GM23338 (cell line): ENCODE data around the gene TMEM212. TPM values are rescaled to one million over a fixed set of nuclear protein-coding genes. Genes with fewer than 3 reads are reported as not detected.
A peak's percentile ranks its signal among the peaks of the same experiment; 100 is the strongest.

Source experiments
- ATAC-seq: fragments of 200-7000 bp; cut with Tn5 transposase; 3 replicates; pipeline ENCODE4 v1.9.1; 2020
- DNase-seq: peaks from one replicate; pipeline ENCODE4 v3.0.0-alpha.2; 2015; ENCODE audit warnings: low spot score
- H2AFZ ChIP-seq: fragments of 200-600 bp; sonication (generic); 2 replicates; pipeline ENCODE4 v1.8.0; 2016; ENCODE audit warnings: antibody characterized with exemption, mild to moderate bottlenecking, moderate library complexity
- H3F3A ChIP-seq: fragments of 200-600 bp; sonication (generic); replicated peaks from 2 replicates; pipeline ENCODE4 v1.8.0; 2017; ENCODE audit warnings: antibody characterized with exemption, mixed run types, low read depth
- H3K27ac ChIP-seq: fragments of 200-600 bp; sonication (generic); 2 replicates; pipeline ENCODE4 v1.6.1; 2016; ENCODE audit warnings: low read depth
- H3K27me3 ChIP-seq: fragments of 200-600 bp; sonication (generic); 2 replicates; pipeline ENCODE4 v1.8.0; 2016; ENCODE audit warnings: mild to moderate bottlenecking, mixed run types, moderate library complexity; ENCODE audit not compliant: insufficient read depth
- H3K36me3 ChIP-seq: fragments of 200-600 bp; sonication (generic); 2 replicates; pipeline ENCODE4 v1.8.0; 2016; ENCODE audit warnings: mild to moderate bottlenecking; ENCODE audit not compliant: insufficient read depth
- H3K4me1 ChIP-seq: fragments of 200-600 bp; sonication (generic); 2 replicates; pipeline ENCODE4 v1.8.0; 2016; ENCODE audit warnings: mild to moderate bottlenecking, moderate library complexity; ENCODE audit not compliant: insufficient read depth
- H3K4me2 ChIP-seq: fragments of 200-600 bp; sonication (generic); 2 replicates; pipeline ENCODE4 v1.7.1; 2017; ENCODE audit warnings: mixed run types
- H3K4me3 ChIP-seq: fragments of 200-600 bp; sonication (generic); 2 replicates; pipeline ENCODE4 v1.6.1; 2016; ENCODE audit warnings: mixed run types
- H3K79me2 ChIP-seq: fragments of 200-600 bp; sonication (generic); replicated peaks from 2 replicates; pipeline ENCODE4 v1.8.0; 2017; ENCODE audit warnings: mild to moderate bottlenecking; ENCODE audit not compliant: insufficient read depth
- H3K9me2 ChIP-seq: fragments of 200-600 bp; sonication (generic); 2 replicates; pipeline ENCODE4 v1.8.0; 2017; ENCODE audit not compliant: insufficient read depth
- H4K20me1 ChIP-seq: fragments of 200-600 bp; sonication (generic); replicated peaks from 2 replicates; pipeline ENCODE4 v1.8.0; 2017; ENCODE audit warnings: mild to moderate bottlenecking; ENCODE audit not compliant: insufficient read depth
- H3K27ac Mint-ChIP-seq: 2 replicates; pipeline ENCODE4 v1.8.0; 2020; ENCODE audit warnings: inconsistent platforms, mild to moderate bottlenecking, moderate library complexity, mixed read lengths
- H3K27me3 Mint-ChIP-seq: 3 replicates; pipeline ENCODE4 v1.8.0; 2022; ENCODE audit warnings: low read depth, mild to moderate bottlenecking, moderate library complexity, mixed read lengths, inconsistent platforms; ENCODE audit not compliant: insufficient read depth, poor library complexity
- H3K36me3 Mint-ChIP-seq: 3 replicates; pipeline ENCODE4 v1.8.0; 2021; ENCODE audit warnings: low read depth, mild to moderate bottlenecking, inconsistent platforms, moderate library complexity, mixed read lengths
- H3K4me1 Mint-ChIP-seq: 3 replicates; pipeline ENCODE4 v1.8.0; 2020; ENCODE audit warnings: mild to moderate bottlenecking, inconsistent platforms, mixed read lengths
- H3K4me3 Mint-ChIP-seq: 3 replicates; pipeline ENCODE4 v1.8.0; 2021; ENCODE audit warnings: moderate library complexity, mild to moderate bottlenecking, inconsistent platforms, mixed read lengths
- H3K9me3 Mint-ChIP-seq: 3 replicates; pipeline ENCODE4 v1.8.0; 2020; ENCODE audit warnings: moderate library complexity, mild to moderate bottlenecking, inconsistent platforms, mixed read lengths
- CREB1 ChIP-seq: fragments of 250-450 bp; sonication (Bioruptor Pico); IDR thresholded peaks from 2 replicates; pipeline ENCODE4 v1.5.0; 2020; ENCODE audit warnings: low read depth, mild to moderate bottlenecking, moderate library complexity
- JUNB ChIP-seq: IDR thresholded peaks from one replicate; pipeline ENCODE4 v1.6.1; 2016; ENCODE audit warnings: antibody characterized with exemption; ENCODE audit not compliant: unreplicated experiment
- NANOG ChIP-seq: IDR thresholded peaks from 2 replicates; pipeline ENCODE4 v1.6.1; 2016; ENCODE audit warnings: antibody characterized with exemption, borderline replicate concordance
- POLR2AphosphoS5 ChIP-seq: IDR thresholded peaks from 2 replicates; pipeline ENCODE4 v1.6.1; 2016; ENCODE audit warnings: antibody characterized with exemption, low read depth
- STAT1 ChIP-seq: IDR thresholded peaks from one replicate; pipeline ENCODE4 v1.6.1; 2016; ENCODE audit warnings: antibody characterized with exemption; ENCODE audit not compliant: unreplicated experiment
- ZNF114 ChIP-seq: fragments of 250-450 bp; sonication (Bioruptor Pico); IDR thresholded peaks from 2 replicates; pipeline ENCODE4 v1.5.0; 2020; ENCODE audit warnings: mild to moderate bottlenecking, moderate library complexity
- ZNF331 ChIP-seq: fragments of 250-450 bp; sonication (Bioruptor Pico); IDR thresholded peaks from 2 replicates; pipeline ENCODE4 v1.5.0; 2020; ENCODE audit warnings: low read depth, mild to moderate bottlenecking, moderate library complexity
- ZNF462 ChIP-seq: fragments of 250-450 bp; sonication (Bioruptor Pico); IDR thresholded peaks from 2 replicates; pipeline ENCODE4 v1.5.0; 2020; ENCODE audit warnings: mild to moderate bottlenecking, moderate library complexity
- polyA plus RNA-seq: library from polyadenylated mRNA; unstranded; fragments of >200 nt; fragmentation: Nextera tagmentation; extraction: Ambion mirVana; gene quantifications from 2 replicates; pipeline ENCODE4 v1.2.1, GENCODE V29; 2016
- total RNA-seq: library from RNA; depleted of rRNA; stranded (reverse); fragments of >200 nt; shearing (Covaris generic); gene quantifications from 2 replicates; pipeline ENCODE4 v1.2.3, GENCODE V29; 2014

The TMEM212 gene
- total and polyA plus RNA-seq, 2 experiments from 2014 or later = not detected

- TF ChIP-seq ZNF462 (CRISPR knock-in tag) = no peak
- TF ChIP-seq ZNF331 = no peak
- TF ChIP-seq JUNB = no peak
- no peak for TF ChIP-seq STAT1
- no peak for TF ChIP-seq POLR2AphosphoS5
- TF ChIP-seq CREB1 (CRISPR knock-in tag) = no peak
- TF ChIP-seq NANOG = no peak
Observed at GRCh38 chr3:171874251-171874681, 31.1 kb downstream of the TMEM212 start (continued).

DNA sequence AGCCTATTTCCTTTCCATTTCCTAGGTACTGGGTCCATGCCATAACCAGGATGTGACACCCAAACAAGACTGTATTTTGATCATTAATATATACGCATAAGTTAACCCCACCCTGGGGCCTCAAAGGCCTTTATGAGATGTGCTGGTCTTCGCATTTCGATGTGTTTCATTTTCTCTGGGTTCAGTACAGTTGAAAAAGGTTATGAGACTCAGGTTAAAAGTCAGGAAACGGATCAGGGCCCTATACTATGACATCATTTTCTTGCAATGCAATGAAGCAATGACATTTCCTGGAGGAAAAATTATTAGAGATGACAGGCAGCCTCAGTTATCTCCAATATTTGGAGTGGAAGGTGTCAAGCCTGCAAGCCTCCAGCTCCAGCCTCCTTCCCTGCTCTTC, 31.7 kb downstream of the TMEM212 start:
- Histone ChIP-seq H3K4me2 (peak overlapping the region; percentile 46), H3K9me2 (peaks cover 5% of the 10 kb centered on the region; the same call in 1 of the 2 replicates), H3K27me3 (no peaks in the 10 kb centered on the region), H3K4me1 (peaks cover 21% of the 10 kb centered on the region), H2AFZ (no peak overlapping the region), H3K36me3 (no peaks in the 10 kb centered on the region), H3K79me2 (no peaks in the 10 kb centered on the region), H4K20me1 (no peaks in the 10 kb centered on the region), H3K27ac (peak overlapping the region; percentile 48; the same call in 1 of the 2 replicates), H3F3A (no peaks in the 10 kb centered on the region), H3K4me3 (no peak overlapping the region)
- Mint-ChIP-seq H3K36me3 (no peaks in the 10 kb centered on the region), H3K9me3 (no peaks in the 10 kb centered on the region; the same call in 2 of the 3 replicates), H3K4me3 (no peak overlapping the region; the same call in 2 of the 3 replicates), H3K4me1 (peaks cover 38% of the 10 kb centered on the region), H3K27ac (peak overlapping the region; percentile 79; the same call in 1 of the 2 replicates), H3K27me3 (peaks cover 6% of the 10 kb centered on the region)
- ATAC-seq (no peak), DNase-seq (no peak)
- TF ChIP-seq STAT1 = no peak
- no peak for TF ChIP-seq CREB1 (CRISPR knock-in tag)
- TF ChIP-seq ZNF114 (CRISPR knock-in tag) = no peak
- no peak for TF ChIP-seq ZNF462 (CRISPR knock-in tag)
